ENCODE data around the gene NUDT3.

The NUDT3 gene

DNA sequence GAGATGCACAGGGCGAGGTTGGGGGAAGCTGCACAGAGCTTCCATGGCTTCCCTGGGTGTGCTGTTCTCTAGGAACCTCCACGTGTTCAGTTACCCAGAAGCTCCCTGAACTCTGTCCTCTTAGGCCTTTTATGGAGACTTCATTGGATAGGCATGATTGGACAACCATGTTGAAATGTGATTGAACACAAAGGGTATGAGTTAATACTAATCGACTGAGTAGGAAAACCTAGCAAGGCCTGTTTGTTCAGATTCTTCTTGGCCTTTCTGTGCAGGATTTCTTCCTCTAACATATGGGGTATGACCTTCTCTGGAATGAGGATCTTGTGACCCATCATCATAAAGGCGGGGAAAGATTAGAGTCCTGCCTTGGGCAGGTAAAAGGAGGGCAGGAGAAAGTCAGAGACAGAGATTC is 73.0 kb downstream of the NUDT3 start:
- peak; percentile 32 for DNase-seq

DNA sequence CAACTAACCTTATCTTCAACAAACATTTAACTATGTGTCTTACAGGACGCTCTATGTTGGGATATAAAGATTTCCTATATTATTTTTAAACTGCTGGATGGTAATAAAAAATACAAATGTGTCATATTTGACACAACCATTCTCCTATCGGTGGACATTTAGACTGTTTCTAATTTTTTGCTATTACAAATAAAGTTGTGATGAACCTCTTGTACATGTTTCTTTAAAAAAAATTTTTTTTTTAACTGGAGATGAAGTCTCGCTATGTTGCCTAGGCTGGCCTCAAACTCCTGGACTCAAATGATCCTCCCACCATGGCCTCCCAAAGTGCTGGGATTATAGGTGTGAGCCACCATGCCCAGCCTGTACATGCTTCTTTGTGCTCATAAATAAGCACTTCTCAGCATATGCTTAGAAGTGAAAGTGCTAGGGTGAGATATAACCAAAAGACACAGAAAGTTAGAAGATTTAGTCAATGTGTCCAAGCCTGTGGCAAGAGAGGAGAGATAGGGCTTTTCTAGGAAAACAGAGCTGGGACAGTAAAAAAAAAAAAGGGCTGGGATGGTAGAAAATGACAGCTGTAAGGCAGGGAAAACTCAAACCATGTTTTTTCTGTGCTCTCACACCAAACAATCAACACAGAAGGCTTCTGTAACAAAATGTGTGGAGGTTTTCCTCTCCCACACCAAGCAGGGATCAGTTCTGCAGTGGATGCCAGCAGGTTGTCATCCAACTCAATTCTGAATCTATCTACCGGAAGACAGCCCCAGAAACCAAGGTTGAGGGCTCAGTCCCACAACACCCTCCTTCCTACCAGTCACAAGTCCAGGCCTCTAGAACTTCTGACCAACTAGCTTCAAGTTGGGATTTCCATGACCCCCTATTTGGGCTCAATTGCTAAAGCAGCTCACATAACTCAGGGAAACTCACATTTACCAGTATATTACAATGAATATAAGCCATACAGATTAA is 73.7 kb downstream of the NUDT3 start:
- DNase-seq = peak; percentile 20

DNA sequence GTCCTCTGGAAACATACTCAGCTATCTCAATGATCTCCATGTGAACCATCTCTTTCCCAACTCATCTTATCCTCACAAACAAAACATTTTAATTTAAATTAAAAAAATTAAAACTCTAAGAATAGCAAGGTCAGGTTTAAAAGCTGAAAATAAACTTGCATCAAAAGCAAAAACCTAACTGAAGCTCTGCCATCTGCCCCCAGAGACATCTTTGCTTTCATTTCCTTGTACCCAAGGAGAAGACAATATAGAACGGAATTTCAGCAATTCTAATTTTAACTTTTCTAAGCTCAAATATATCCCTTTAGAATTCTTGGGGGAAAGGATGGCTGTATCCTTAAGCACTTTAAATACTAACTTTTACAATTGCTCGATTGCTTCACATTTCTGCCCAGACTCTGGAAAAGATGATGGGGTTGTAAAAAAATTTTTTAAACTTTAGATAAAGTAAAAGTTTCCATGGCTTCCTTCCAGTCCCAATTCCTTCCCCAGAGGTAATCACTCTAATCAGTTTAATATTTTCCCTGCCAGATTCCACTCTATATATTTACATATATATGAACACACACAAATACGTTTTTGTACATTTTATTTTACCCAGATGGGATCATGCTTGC is 74.5 kb downstream of the NUDT3 start:
- no peak for DNase-seq

DNA sequence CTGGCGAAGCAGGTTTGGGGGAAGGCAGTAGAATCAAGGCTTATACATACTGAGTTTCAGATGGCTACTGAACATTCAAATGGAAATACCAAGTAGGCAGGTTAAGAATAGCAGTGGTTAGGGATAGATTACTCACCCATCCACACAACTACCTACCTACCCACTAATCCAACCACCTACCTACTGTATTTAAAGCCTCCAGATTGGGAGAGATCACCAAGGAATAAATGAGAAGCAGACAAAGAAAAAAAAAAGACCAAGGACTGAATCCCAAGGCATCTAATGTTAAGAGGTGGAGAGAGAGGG is 75.3 kb downstream of the NUDT3 start:
- no peak for DNase-seq

- no peak for DNase-seq
These were observed 75.9 kb downstream of the NUDT3 start for GRCh38 chr6:34316431-34317171.

GRCh38 chr6:34315780-34316179 is 76.7 kb downstream of the NUDT3 start:
- DNase-seq = no peak

GRCh38 chr6:34315256-34315655 is 77.2 kb downstream of the NUDT3 start:
- no peak for DNase-seq

GRCh38 chr6:34312259-34312658 is 80.2 kb downstream of the NUDT3 start:
- DNase-seq = no peak

- no peak for DNase-seq
These were observed 81.7 kb downstream of the NUDT3 start for GRCh38 chr6:34310817-34311216.

GRCh38 chr6:34308483-34308882 is 84.0 kb downstream of the NUDT3 start:
- no peak for DNase-seq

DNA sequence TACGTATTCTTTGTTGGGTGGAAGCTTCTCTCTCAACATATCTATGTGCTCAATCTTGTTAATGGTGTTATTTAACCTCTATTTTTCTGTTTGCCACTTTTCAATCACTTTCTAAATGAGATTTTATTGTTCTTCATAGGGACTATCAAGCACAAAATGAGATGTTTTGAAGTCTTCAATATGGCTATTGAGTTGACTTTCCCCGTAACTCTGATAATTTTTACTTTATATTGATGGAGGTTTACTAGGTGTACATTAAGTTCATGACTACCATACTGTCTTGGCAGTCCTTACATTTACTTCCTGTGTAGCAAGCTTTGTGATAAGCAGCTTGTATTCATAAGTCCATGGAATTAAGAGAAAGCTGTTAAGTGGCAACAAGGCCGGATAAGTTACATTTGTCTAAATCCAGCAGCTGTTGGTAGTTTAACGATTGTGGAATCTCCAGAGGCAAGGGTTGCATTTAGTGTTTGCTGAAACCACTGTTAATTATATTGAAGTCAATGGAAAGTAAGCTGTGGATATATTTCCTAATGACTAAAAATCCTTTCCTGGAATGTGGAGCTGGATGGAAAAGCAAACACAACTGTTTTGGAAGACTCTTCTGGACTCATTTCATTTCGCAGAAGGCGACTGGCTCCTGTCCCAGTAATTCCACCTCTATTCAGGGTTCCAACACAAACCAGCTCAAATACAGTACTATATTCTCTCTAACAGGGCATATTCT is 86.3 kb downstream of the NUDT3 start:
- no peak for DNase-seq

DNA sequence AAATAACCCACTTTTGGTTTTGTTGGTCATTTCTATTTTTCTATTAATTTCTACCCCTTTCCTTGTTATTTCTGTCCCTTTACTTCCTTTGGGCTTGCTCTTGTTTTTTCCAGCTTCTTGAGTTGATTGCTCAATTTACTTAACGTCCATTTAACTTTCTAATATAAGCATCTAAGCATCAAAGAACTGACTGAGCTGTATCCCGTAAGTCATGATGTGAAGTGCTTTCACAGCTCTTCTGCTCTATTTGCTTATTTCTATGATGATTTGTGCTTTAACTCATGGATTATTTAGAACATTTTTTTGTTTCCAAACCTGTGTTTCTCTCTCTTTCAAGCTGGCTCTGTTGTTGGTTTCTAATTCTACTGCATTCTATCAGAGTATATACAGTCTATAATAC is 87.0 kb downstream of the NUDT3 start:
- DNase-seq = no peak

DNA sequence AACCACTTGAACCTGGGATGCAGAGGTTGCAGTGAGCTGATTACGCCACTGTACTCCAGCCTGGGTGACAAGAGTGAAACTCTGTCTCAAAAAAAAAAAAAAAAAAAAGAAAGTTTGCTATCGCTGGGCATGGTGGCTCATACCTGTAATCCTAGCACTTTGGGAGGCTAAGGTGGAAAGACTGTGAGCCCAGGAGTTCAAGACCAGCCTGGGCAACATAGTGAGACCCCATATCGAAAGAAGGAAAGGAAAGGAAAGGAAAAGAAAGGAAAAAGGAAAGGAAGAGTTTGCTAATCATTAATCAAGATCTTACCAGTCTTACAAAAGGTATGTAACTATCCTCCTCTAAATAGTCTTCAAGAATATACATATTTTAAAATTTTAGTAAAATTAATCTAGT is 88.3 kb downstream of the NUDT3 start:
- no peak for DNase-seq

- no peak for DNase-seq
These were observed 89.5 kb downstream of the NUDT3 start for GRCh38 chr6:34302929-34303328.

GRCh38 chr6:34301408-34301807 is 91.1 kb downstream of the NUDT3 start:
- no peak for DNase-seq

DNA sequence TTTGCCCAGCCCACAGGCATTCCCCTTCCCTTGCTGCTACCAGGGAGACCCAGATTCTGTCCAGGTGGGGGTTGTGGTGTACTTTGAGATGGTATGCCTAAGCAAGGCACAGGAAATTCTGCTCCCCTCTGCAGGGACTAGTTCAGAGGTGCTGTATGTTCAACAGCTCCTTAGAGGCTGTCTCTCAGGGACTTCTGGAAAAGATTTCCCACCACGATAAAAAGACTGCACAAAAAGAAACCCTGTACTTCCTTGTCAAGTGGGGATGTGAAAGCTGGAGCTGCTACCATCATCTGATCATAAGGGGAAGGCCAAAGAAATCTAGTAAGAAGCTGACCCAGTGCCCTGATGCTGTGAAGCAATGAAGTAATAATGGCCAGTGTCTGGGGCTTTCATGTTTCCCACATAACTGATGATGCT is 92.1 kb downstream of the NUDT3 start:
- DNase-seq = no peak

DNA sequence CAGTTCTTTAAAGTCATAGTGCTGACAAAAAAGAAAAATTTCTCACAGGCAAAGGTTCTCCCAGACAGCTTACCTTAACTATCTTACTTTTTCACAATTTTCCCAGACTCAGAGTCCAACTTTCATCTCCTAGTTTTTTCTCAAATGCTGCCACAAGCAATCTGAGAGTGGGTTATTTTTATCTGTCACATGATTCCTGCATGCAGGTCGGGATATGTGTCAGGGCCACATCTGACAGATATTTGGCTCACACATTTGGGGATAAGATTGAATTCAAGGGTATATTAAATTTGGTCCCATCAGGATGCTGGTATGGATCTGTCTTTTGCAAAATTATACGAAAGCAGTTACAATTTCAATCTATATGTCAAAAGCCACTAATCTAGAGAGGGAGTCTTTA is 93.5 kb downstream of the NUDT3 start:
- DNase-seq = no peak

- no peak for DNase-seq
These were observed 96.7 kb downstream of the NUDT3 start for GRCh38 chr6:34295721-34296120.

- DNase-seq = no peak
These were observed 99.5 kb downstream of the NUDT3 start for GRCh38 chr6:34292954-34293353.

GRCh38 chr6:34289137-34289536 is 103.3 kb downstream of the NUDT3 start:
- no peak for DNase-seq

DNA sequence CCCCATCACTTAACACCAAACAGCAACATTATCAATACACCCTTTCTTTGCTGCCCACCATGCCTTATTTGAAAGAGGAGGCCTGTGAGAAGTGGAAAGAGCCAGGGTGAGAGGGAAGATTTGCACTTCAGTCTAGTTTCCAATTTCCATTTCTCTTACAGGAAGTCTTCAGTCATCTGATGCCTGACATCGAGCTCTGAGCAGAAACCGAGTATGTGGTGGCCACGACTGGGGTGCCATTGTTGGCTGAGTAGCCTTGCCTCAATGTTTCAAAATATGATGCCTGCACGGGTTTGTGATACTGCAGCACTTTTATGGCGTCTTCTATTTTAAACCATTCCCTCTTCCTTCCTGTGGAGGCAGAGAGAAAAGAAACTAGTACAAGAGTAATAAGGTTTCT is 103.9 kb downstream of the NUDT3 start:
- no peak for DNase-seq

- no peak for DNase-seq
These were observed 106.9 kb downstream of the NUDT3 start for GRCh38 chr6:34285448-34286164.
